Activated naive CD4-positive, alpha-beta T cell treated with anti-CD3 and anti-CD28 coated beads, Interleukin-2, amount 10 ng/mL, durations not matched to agents 7 days and 5 days (primary cell): ENCODE results near the gene DOK3.
"Not testable (repeated sequence)": the region's sequence is repeated elsewhere in the genome, so short reads cannot be mapped to it uniquely, and the experiment has no call there.

Source experiments
- CTCF ChIA-PET: fragments of 350-600 bp; sonication (Branson Sonifier 250); formaldehyde crosslinking; loops from one replicate; lab custom pipeline; 2021; ENCODE audit warnings: antibody characterized with exemption; lab: Charles Lee
- DNase-seq: peaks from one replicate; pipeline ENCODE4 v3.0.0-alpha.2; 2020
- H3K27ac Mint-ChIP-seq: one replicate; pipeline ENCODE4 v1.8.0; 2021; ENCODE audit warnings: mild to moderate bottlenecking, moderate library complexity, mixed read lengths
- H3K27me3 Mint-ChIP-seq: one replicate; pipeline ENCODE4 v1.8.0; 2021; ENCODE audit warnings: mild to moderate bottlenecking, mixed read lengths
- H3K36me3 Mint-ChIP-seq: one replicate; pipeline ENCODE4 v1.8.0; 2021; ENCODE audit warnings: mixed read lengths
- H3K4me1 Mint-ChIP-seq: one replicate; pipeline ENCODE4 v1.8.0; 2021; ENCODE audit warnings: mixed read lengths
- H3K4me3 Mint-ChIP-seq: one replicate; pipeline ENCODE4 v1.8.0; 2021; ENCODE audit warnings: mild to moderate bottlenecking, moderate library complexity, mixed read lengths
- H3K9me3 Mint-ChIP-seq: one replicate; pipeline ENCODE4 v1.8.0; 2021; ENCODE audit warnings: mixed read lengths

Gene DOK3

DNA sequence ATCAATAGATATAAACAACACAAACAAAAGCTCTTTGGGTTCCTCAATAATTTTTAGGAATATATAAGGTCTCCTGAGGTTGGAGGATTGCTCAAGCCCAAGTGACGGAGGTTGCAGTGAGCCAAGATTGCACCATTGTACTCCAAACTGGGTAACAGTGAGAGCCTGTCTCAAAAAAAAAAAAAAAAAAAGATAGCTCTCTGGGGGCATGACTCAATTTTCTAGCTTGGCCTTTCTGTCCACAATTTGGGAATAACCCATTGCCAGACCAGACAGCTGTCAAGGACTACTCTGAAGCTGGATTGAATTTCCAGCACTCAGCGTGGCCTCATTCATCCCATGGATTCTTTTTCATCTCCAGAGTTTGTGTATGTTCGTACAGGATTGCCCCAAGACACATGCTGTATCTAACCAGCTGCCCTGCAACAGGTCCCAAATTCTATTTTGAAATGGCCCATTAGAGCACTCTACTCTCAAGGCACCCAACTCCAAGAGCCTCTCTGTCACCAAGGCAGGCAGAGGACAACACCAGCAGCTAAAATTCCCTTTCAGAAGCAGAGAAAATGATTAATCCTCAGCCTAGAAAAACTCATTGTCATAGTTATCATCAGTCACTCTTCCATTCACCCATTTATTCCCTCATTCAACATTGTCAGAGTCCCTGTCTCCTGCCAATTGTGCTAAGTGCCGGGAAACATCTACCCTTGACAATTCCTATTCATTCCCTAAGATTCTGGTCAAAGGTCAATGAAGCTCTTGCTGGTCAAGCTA, 36.0 kb upstream of the DOK3 start:
- Mint-ChIP-seq H3K36me3 (peaks cover 26% of the 10 kb centered on the region), H3K4me1 (peaks cover 3% of the 10 kb centered on the region), H3K27me3 (no peaks in the 10 kb centered on the region), H3K4me3 (no peak overlapping the region), H3K27ac (no peak overlapping the region), H3K9me3 (no peaks in the 10 kb centered on the region)
- CTCF ChIA-PET, result interaction anchor here (0.8 to 0.9 kb wide), 2 partner anchors 44 to 155 kb away, joined by 3 read pairs; no protein-coding TSS in a partner anchor
- no peak for DNase-seq

DNA sequence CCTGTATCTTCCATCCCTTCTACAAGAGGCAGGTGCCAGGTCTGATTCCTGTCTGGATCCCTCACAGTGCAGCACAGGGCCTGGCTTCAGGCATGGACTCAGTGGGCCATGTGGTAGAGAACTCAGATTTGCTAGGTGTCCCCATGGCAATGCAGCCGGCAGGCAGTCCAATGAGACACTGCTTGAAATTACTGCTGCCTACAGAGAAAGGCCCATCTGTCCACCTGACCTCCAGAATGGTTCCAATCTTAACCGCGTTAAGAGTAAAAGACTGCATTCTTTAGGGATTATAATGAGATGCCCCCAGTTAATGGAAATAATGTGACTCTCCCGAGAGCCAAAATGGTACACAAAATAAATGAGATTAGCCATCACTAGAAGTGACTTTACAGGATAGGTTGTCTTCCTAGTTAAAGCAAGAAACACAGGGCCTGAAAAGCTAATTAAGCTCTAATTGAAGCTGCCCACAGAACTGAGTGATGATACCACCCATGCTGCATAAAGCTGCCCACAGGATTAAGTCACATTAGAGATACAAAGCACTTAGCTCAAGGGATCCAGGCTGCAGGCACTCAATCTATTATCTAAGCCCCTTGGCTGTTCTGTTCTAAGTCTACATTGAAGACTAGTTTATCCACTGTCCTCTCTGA, 33.3 kb upstream of the DOK3 start:
- no peak for DNase-seq
- Mint-ChIP-seq H3K4me3 (no peak overlapping the region), H3K9me3 (no peaks in the 10 kb centered on the region), H3K4me1 (peaks cover under 1% of the 10 kb centered on the region), H3K27me3 (no peaks in the 10 kb centered on the region), H3K27ac (no peak overlapping the region), H3K36me3 (peaks cover 20% of the 10 kb centered on the region)
- CTCF ChIA-PET, result no interaction called here

DNA sequence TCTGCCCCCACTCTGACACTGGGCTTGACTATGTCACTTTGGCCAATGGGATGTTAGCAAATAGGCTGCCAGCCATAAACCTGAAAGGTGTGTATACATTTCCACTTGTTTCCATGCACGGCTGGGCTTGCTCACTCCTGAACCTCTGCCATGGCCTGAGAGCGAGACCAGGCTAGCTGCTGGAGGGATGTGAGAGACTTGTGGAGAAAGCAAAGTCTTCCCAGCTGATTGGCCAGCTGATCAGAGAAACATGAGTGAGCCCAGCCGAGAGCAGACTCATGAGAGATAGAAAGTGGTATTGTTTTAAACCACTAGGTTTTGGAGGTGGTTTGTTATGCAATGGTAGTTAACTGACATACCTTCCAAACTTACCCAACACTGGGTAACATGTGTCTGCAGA, 30.8 kb upstream of the DOK3 start:
- CTCF ChIA-PET, result no interaction called here
- peaks cover 18% of the 10 kb centered on the region for H3K36me3 Mint-ChIP-seq
- DNase-seq, result no peak
- H3K4me1 Mint-ChIP-seq, result no peaks in the 10 kb centered on the region
- no peaks in the 10 kb centered on the region for H3K27me3 Mint-ChIP-seq
- H3K9me3 Mint-ChIP-seq, result no peaks in the 10 kb centered on the region
- H3K27ac Mint-ChIP-seq, result no peak overlapping the region
- no peak overlapping the region for H3K4me3 Mint-ChIP-seq

GRCh38 chr5:177539411-177539810, 29.8 kb upstream of the DOK3 start:
- CTCF ChIA-PET, result interaction anchor here (0.7 kb wide), 1 partner anchor 37 kb away, joined by 3 read pairs; no protein-coding TSS in a partner anchor
- H3K36me3 Mint-ChIP-seq, result peaks cover 15% of the 10 kb centered on the region
- H3K9me3 Mint-ChIP-seq, result no peaks in the 10 kb centered on the region
- no peak overlapping the region for H3K27ac Mint-ChIP-seq
- no peaks in the 10 kb centered on the region for H3K4me1 Mint-ChIP-seq
- H3K27me3 Mint-ChIP-seq, result no peaks in the 10 kb centered on the region
- H3K4me3 Mint-ChIP-seq, result no peak overlapping the region
- DNase-seq, result no peak

GRCh38 chr5:177538876-177539275, 29.2 kb upstream of the DOK3 start:
- Mint-ChIP-seq H3K36me3 (peaks cover 12% of the 10 kb centered on the region), H3K4me3 (no peak overlapping the region), H3K27ac (no peak overlapping the region), H3K9me3 (no peaks in the 10 kb centered on the region), H3K4me1 (no peaks in the 10 kb centered on the region), H3K27me3 (no peaks in the 10 kb centered on the region)
- CTCF ChIA-PET, result interaction anchor here (0.7 kb wide), 1 partner anchor 37 kb away, joined by 3 read pairs; no protein-coding TSS in a partner anchor
- no peak for DNase-seq

DNA sequence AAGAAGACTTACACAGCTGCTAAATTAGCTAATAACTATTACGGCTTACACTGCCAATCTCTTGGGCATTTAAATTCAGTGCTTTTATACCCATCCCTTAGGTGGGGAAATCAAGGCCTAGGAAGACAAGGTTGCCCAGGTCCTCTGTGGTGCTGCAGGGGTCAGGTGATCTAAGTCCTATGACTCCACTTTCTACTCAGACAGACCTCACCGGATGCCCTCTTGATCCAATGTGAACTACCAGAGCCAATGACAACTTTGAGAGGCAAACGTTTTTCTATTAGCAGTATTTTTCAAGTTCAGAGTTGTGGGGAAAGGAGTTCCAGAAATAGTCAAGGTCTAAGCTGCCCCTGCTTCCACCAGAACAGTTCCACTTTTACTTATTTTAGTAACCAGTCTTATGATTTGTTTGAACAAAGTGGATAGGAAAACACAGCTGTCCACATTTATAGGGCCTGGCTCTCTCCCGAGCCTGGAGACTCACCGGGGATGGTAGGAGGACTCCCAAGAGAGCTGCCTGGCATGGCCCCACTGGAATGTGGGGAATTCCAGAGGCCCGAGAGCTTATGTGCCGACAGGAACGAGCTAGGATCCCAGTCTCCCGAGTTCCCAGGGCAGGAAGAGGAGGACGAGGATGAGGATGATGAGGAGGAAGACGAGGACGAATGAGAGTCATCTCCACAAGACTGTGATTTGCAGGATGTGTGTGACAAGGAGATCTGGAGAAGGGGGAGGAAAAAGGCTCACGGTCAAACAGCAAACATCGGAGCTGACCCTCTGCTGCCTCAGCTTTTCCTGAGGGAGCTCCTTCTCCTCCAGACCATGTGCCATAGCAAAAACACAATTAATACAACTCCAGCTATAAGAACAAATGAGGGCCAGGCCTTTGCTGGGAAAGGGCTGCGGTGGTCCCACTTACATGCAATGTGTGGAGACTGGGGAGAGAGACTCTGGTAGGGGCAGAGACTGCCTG, 28.0 kb upstream of the DOK3 start:
- CTCF ChIA-PET, result interaction anchor here (1.1 kb wide), 1 partner anchor 13 kb away, joined by 3 read pairs; no protein-coding TSS in a partner anchor
- Mint-ChIP-seq H3K4me1 (no peaks in the 10 kb centered on the region), H3K9me3 (no peaks in the 10 kb centered on the region), H3K36me3 (peaks cover 14% of the 10 kb centered on the region), H3K27me3 (no peaks in the 10 kb centered on the region), H3K4me3 (no peak overlapping the region), H3K27ac (peak overlapping the region; percentile 69)
- no peak for DNase-seq

DNA sequence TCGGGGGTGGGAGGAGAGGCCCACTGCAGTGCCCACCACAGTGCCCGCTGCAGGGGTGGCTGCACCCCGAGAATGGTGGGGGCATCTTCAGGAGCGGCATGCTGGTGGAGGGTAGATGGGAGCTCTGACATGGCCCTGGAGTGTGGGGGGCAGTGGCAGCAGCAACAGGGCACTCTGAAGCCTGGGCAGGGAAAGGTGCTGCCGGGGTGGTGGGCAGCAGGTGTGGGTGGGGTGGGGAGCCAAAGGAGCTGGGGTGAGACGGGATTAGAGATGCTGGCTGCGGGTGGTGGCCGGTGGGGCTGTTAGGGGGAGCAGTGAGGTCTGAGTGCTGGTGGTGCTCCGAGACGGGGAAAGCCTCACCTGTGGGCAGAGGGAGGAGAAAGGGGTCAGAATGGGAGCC, 26.8 kb upstream of the DOK3 start:
- CTCF ChIA-PET, result interaction anchor here (0.8 kb wide), 1 partner anchor 10 kb away, joined by 3 read pairs; no protein-coding TSS in a partner anchor
- no peak overlapping the region for H3K4me3 Mint-ChIP-seq
- no peak for DNase-seq
- H3K9me3 Mint-ChIP-seq, result no peaks in the 10 kb centered on the region
- H3K4me1 Mint-ChIP-seq, result no peaks in the 10 kb centered on the region
- H3K36me3 Mint-ChIP-seq, result peaks cover 16% of the 10 kb centered on the region
- no peaks in the 10 kb centered on the region for H3K27me3 Mint-ChIP-seq
- H3K27ac Mint-ChIP-seq, result no peak overlapping the region

- no peak for DNase-seq
- Mint-ChIP-seq H3K9me3 (no peaks in the 10 kb centered on the region), H3K27ac (no peak overlapping the region), H3K4me1 (no peaks in the 10 kb centered on the region), H3K27me3 (no peaks in the 10 kb centered on the region), H3K36me3 (peaks cover 25% of the 10 kb centered on the region), H3K4me3 (no peak overlapping the region)
- CTCF ChIA-PET, result no interaction called here
These were observed 25.5 kb upstream of the DOK3 start for GRCh38 chr5:177535125-177535524.

- peaks cover 26% of the 10 kb centered on the region for H3K36me3 Mint-ChIP-seq
- CTCF ChIA-PET, result interaction anchor here (1.0 kb wide), 1 partner anchor 33 kb away, joined by 3 read pairs; no protein-coding TSS in a partner anchor
- H3K27ac Mint-ChIP-seq, H3K9me3 Mint-ChIP-seq, H3K27me3 Mint-ChIP-seq, H3K4me1 Mint-ChIP-seq, H3K4me3 Mint-ChIP-seq, DNase-seq: not testable (repeated sequence)
These were observed 24.8 kb upstream of the DOK3 start for GRCh38 chr5:177534433-177534832.

GRCh38 chr5:177531209-177531940, 21.7 kb upstream of the DOK3 start:
- H3K4me3 Mint-ChIP-seq, result no peak overlapping the region
- peaks cover 22% of the 10 kb centered on the region for H3K36me3 Mint-ChIP-seq
- H3K27ac Mint-ChIP-seq, result no peak overlapping the region
- no peaks in the 10 kb centered on the region for H3K27me3 Mint-ChIP-seq
- no peaks in the 10 kb centered on the region for H3K9me3 Mint-ChIP-seq
- CTCF ChIA-PET, result interaction anchor here (0.8 kb wide), 1 partner anchor 141 kb away, joined by 3 read pairs; no protein-coding TSS in a partner anchor
- no peaks in the 10 kb centered on the region for H3K4me1 Mint-ChIP-seq
- no peak for DNase-seq

DNA sequence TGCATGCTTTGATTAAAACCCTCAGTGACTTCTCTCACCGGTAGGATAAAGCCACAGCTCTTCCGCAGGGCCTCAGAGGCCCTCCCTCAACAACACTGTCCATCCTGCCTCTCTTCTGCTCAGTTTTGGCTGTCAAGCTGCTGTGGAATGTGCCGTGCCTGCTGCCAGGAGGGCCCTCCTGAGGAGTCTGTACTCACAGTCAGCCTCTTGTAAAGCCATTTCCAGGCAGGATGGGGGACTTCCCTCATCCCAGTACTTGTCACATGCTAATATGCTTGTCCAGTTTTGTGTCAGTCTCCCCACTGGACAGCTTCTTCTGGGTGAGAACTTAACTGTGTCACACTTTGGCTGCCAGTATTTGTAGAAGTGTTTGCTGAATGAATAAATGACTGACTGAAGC, 21.0 kb upstream of the DOK3 start:
- CTCF ChIA-PET, result interaction anchor here (0.8 kb wide), 1 partner anchor 140 kb away, joined by 3 read pairs; no protein-coding TSS in a partner anchor
- no peak for DNase-seq
- Mint-ChIP-seq H3K4me1 (no peaks in the 10 kb centered on the region), H3K4me3 (no peak overlapping the region), H3K36me3 (peaks cover 22% of the 10 kb centered on the region), H3K27me3 (no peaks in the 10 kb centered on the region), H3K9me3 (no peaks in the 10 kb centered on the region), H3K27ac (no peak overlapping the region)

- H3K36me3 Mint-ChIP-seq, result peaks cover 27% of the 10 kb centered on the region
- DNase-seq, result no peak
- H3K27me3 Mint-ChIP-seq, result no peaks in the 10 kb centered on the region
- no peaks in the 10 kb centered on the region for H3K4me1 Mint-ChIP-seq
- CTCF ChIA-PET, result no interaction called here
- no peaks in the 10 kb centered on the region for H3K9me3 Mint-ChIP-seq
- no peak overlapping the region for H3K4me3 Mint-ChIP-seq
- peak overlapping the region; percentile 12 for H3K27ac Mint-ChIP-seq
These were observed 19.9 kb upstream of the DOK3 start for GRCh38 chr5:177529247-177530203.
